Gastroesophageal sphincter (tissue), 4 donors: ENCODE results near the gene CHST8. TPM values are rescaled to one million over a fixed set of nuclear protein-coding genes. Genes with fewer than 3 reads are reported as not detected.

Source experiments
- ATAC-seq: fragments of 150-250 bp; one replicate; pipeline ENCODE4 v1.9.1; 2016; ENCODE audit warnings: mild to moderate bottlenecking, moderate library complexity
- H3K27ac ChIP-seq, 4 donors: fragments of 200-600 bp; sonication (generic) in 3 of 4; 1 replicate in 3 of 4; 2 replicates in 1 of 4; pipeline ENCODE4 v1.5.1; 2016 to 2019
- H3K27me3 ChIP-seq: fragments of 200-600 bp; sonication (generic); one replicate; pipeline ENCODE4 v1.5.1; 2019
- H3K36me3 ChIP-seq, 2 donors: fragments of 200-600 bp; sonication (generic); one replicate each; pipeline ENCODE4 v1.5.1; 2019; ENCODE audit warnings: control low read depth in 1 of 2
- H3K4me1 ChIP-seq, 3 donors: fragments of 200-600 bp; sonication (generic); 1 replicate in 2 of 3; 2 replicates in 1 of 3; pipeline ENCODE4 v1.5.1; 2016 to 2019; ENCODE audit warnings: control low read depth in 2 of 3
- H3K4me3 ChIP-seq, 2 donors: fragments of 200-600 bp; sonication (generic); one replicate each; pipeline ENCODE4 v1.5.1; 2019; ENCODE audit warnings: mild to moderate bottlenecking in 1 of 2, moderate library complexity in 1 of 2
- H3K9me3 ChIP-seq, 3 donors: fragments of 200-600 bp; sonication (generic); one replicate each; pipeline ENCODE4 v1.5.1; 2017 to 2019; ENCODE audit warnings: control low read depth in 2 of 3
- EP300 ChIP-seq: sonication (generic); formaldehyde crosslinking; IDR thresholded peaks from one replicate; pipeline ENCODE4 v1.6.1; 2017; ENCODE audit warnings: antibody characterized with exemption, mild to moderate bottlenecking
- POLR2A ChIP-seq, 2 donors: fragments of 450-650 bp; IDR thresholded peaks; one replicate each; pipeline ENCODE4 v1.6.1; 2017; ENCODE audit warnings: antibody characterized with exemption in 2 of 2, mild to moderate bottlenecking in 2 of 2, moderate library complexity in 1 of 2
- POLR2AphosphoS5 ChIP-seq: sonication (generic); formaldehyde crosslinking; IDR thresholded peaks from one replicate; pipeline ENCODE4 v1.6.1; 2017; ENCODE audit warnings: antibody characterized with exemption
- WGBS, 2 donors: methylation state at CpG; one replicate each; pipeline ENCODE4 v1.1.5; 2018; ENCODE audit warnings: low coverage in 1 of 2; 5-methylcytosine and 5-hydroxymethylcytosine counted together
- total RNA-seq, 4 donors: library from RNA; depleted of rRNA; stranded (reverse); fragments of >200 nt; gene quantifications; one replicate each; pipeline ENCODE4 v1.1.0, GENCODE V29; 2016
- TF ChIP-seq, protein P1 (sequence below), 4 experiments: fragments of 200-600 bp in 2 of 4; fragments of 450-650 bp in 2 of 4; sonication (generic) in 1 of 4; IDR thresholded peaks; one replicate each; pipeline ENCODE4 v1.5.1; 2017 to 2019; ENCODE audit warnings: antibody characterized with exemption in 4 of 4, mild to moderate bottlenecking in 2 of 4, moderate library complexity in 2 of 4

Gene CHST8
- total RNA-seq, 4 donors from 2014 or later: 0.16 to 0.66 (median 0.54) TPM; not detected in 1

GRCh38 chr19:33653684-33654083, 31.9 kb downstream of the CHST8 start:
- 54 to 80% methylated on average over 2 of the region's 2 CpGs for WGBS, 2 donors
- no peak overlapping the region for H3K4me3 ChIP-seq
- ATAC-seq: no peak

GRCh38 chr19:33654840-33655508, 33.2 kb downstream of the CHST8 start:
- WGBS, 2 donors: 86 to 91% methylated on average over 4 to 5 of the region's 7 CpGs

More at GRCh38 chr19:33653684-33654083, 31.9 kb downstream of the CHST8 start:
- Histone ChIP-seq H3K27ac (no peak overlapping the region), H3K4me1 (no peaks in the 10 kb centered on the region), H3K27me3 (peaks cover 26% of the 10 kb centered on the region), H3K9me3 (peaks cover 0 to 4% (median 0%) of the 10 kb centered on the region in 3 donors), H3K36me3 (no peaks in the 10 kb centered on the region)
- TF ChIP-seq, protein P1, sequence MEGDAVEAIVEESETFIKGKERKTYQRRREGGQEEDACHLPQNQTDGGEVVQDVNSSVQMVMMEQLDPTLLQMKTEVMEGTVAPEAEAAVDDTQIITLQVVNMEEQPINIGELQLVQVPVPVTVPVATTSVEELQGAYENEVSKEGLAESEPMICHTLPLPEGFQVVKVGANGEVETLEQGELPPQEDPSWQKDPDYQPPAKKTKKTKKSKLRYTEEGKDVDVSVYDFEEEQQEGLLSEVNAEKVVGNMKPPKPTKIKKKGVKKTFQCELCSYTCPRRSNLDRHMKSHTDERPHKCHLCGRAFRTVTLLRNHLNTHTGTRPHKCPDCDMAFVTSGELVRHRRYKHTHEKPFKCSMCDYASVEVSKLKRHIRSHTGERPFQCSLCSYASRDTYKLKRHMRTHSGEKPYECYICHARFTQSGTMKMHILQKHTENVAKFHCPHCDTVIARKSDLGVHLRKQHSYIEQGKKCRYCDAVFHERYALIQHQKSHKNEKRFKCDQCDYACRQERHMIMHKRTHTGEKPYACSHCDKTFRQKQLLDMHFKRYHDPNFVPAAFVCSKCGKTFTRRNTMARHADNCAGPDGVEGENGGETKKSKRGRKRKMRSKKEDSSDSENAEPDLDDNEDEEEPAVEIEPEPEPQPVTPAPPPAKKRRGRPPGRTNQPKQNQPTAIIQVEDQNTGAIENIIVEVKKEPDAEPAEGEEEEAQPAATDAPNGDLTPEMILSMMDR (IDR thresholded peaks at IDR 0.05): no peak
- TF ChIP-seq POLR2AphosphoS5 (no peak), POLR2A (IDR thresholded peaks at IDR 0.05) (no peak), EP300 (no peak)

DNA sequence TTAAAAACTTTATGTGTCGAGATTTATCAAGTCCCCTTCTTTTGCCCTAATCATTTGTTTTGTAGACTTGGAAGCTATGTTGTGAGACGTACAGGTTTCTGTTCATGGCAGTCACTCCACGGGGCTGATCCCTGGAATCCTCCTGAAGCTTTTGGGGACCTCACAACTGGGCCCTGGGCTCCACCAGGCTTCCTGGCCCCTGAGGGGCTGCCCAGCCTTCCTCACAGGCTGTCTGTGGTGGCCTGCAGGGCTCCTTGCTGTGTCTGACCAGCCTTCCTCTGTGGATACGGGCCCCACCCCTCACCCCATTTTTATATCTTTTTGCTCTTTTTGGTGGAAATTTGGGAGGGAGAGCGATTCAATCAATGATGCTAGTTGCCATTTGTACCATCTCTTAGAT, 38.1 kb downstream of the CHST8 start:
- H3K4me3 ChIP-seq: no peak overlapping the region
- WGBS, 2 donors: 81 to 97% methylated on average over 4 to 5 of the region's 5 CpGs
- H3K27me3 ChIP-seq: peaks cover 46% of the 10 kb centered on the region
- H3K4me1 ChIP-seq: no peaks in the 10 kb centered on the region
- H3K36me3 ChIP-seq: no peaks in the 10 kb centered on the region
- TF ChIP-seq POLR2AphosphoS5: no peak
- TF ChIP-seq POLR2A (IDR thresholded peaks at IDR 0.05): no peak
- TF ChIP-seq, protein P1 (IDR thresholded peaks at IDR 0.05): no peak
- no peak for TF ChIP-seq EP300
- no peak overlapping the region for H3K27ac ChIP-seq
- no peak for ATAC-seq
- H3K9me3 ChIP-seq: no peaks in the 10 kb centered on the region

More at GRCh38 chr19:33654840-33655508, 33.2 kb downstream of the CHST8 start:
- Histone ChIP-seq H3K27ac (no peak overlapping the region), H3K4me1 (no peaks in the 10 kb centered on the region), H3K9me3 (peaks cover 0 to 4% (median 0%) of the 10 kb centered on the region in 3 donors), H3K27me3 (peaks cover 33% of the 10 kb centered on the region), H3K4me3 (no peak overlapping the region), H3K36me3 (no peaks in the 10 kb centered on the region)
- no peak for ATAC-seq
- TF ChIP-seq, protein P1 (IDR thresholded peaks at IDR 0.05): no peak
- TF ChIP-seq POLR2AphosphoS5: no peak
- no peak for TF ChIP-seq EP300
- no peak for TF ChIP-seq POLR2A (IDR thresholded peaks at IDR 0.05)

GRCh38 chr19:33660410-33661124, 38.8 kb downstream of the CHST8 start:
- WGBS, 2 donors: 58 to 74% methylated on average over 7 to 10 of the region's 11 CpGs
- Histone ChIP-seq H3K4me3 (no peak overlapping the region), H3K27ac (no peak overlapping the region), H3K4me1 (no peaks in the 10 kb centered on the region), H3K36me3 (no peaks in the 10 kb centered on the region), H3K9me3 (no peaks in the 10 kb centered on the region), H3K27me3 (peaks cover 42% of the 10 kb centered on the region)
- no peak for ATAC-seq
- TF ChIP-seq POLR2AphosphoS5 (no peak), EP300 (no peak), POLR2A (IDR thresholded peaks at IDR 0.05) (no peak)
- TF ChIP-seq, protein P1 (IDR thresholded peaks at IDR 0.05): no peak
